ENCODE results near the gene TBXA2R.

Gene TBXA2R

DNA sequence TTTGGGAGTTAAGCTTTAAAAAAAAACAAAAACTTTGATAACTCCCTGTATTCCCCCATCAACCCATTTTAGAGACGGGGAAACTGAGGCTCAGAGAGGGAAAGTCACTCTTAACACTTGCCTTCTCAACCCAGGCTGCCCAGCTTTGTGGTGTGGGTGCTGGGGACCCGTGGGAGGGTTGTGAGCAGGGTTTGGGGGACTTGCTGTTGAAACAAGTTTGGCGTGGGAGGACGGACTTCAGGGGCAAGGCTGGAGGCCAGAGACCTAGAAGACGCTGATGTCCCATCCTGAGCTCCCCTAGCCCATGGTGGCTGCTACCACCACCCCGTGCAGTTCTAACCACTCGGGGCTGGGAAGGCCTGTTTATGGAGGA lies 20.7 kb upstream of the TBXA2R start:
- no peak overlapping the region for H3K27ac ChIP-seq (ENCODE audit: low read depth, low read length)
- H3K9ac ChIP-seq (ENCODE audit: low read depth, low read length) = no peak overlapping the region

GRCh38 chr19:3626473-3627350 lies 20.0 kb upstream of the TBXA2R start, which contains the start of gene CACTIN:
CACTIN (minus strand) TSS chr19:3626790; CDS start chr19:3626762, 28 bp downstream.
- H3K9ac ChIP-seq (ENCODE audit: low read depth, low read length) = peak within 1 kb of the TSS; percentile 93
- no peaks in the 10 kb centered on the region for H3K27me3 ChIP-seq (ENCODE audit: control insufficient read depth, insufficient read depth, low read length)
- no peaks in the 10 kb centered on the region for H3K4me1 ChIP-seq (ENCODE audit: control insufficient read depth, insufficient read depth, low read length)
- peak within 1 kb of the TSS; percentile 93 for H3K27ac ChIP-seq (ENCODE audit: low read depth, low read length)
- no peaks in the 10 kb centered on the region for H3K9me3 ChIP-seq (ENCODE audit: control insufficient read depth, insufficient read depth, low read length)
- H3K4me3 ChIP-seq (ENCODE audit: low read depth, low read length) = peak within 1 kb of the TSS; percentile 82
- peaks cover 21% of the 10 kb centered on the region for H3K36me3 ChIP-seq (ENCODE audit: control insufficient read depth, insufficient read depth, low read length)

More for the DNA sequence above, 20.7 kb upstream of the TBXA2R start:
- Histone ChIP-seq H3K4me1 (ENCODE audit: control insufficient read depth, insufficient read depth, low read length) (no peaks in the 10 kb centered on the region), H3K27me3 (ENCODE audit: control insufficient read depth, insufficient read depth, low read length) (no peaks in the 10 kb centered on the region), H3K4me3 (ENCODE audit: low read depth, low read length) (0 out of 2 replicates have a peak overlapping the region, but pooled peaks have one; percentile 23), H3K9me3 (ENCODE audit: control insufficient read depth, insufficient read depth, low read length) (no peaks in the 10 kb centered on the region), H3K36me3 (ENCODE audit: control insufficient read depth, insufficient read depth, low read length) (peaks cover 20% of the 10 kb centered on the region)

- no peaks in the 10 kb centered on the region for H3K9me3 ChIP-seq (ENCODE audit: control insufficient read depth, insufficient read depth, low read length)
- peak overlapping the region; percentile 93 for H3K9ac ChIP-seq (ENCODE audit: low read depth, low read length)
- no peaks in the 10 kb centered on the region for H3K27me3 ChIP-seq (ENCODE audit: control insufficient read depth, insufficient read depth, low read length)
- peak overlapping the region; percentile 82 for H3K4me3 ChIP-seq (ENCODE audit: low read depth, low read length)
- H3K27ac ChIP-seq (ENCODE audit: low read depth, low read length) = peak overlapping the region; percentile 93
- H3K4me1 ChIP-seq (ENCODE audit: control insufficient read depth, insufficient read depth, low read length) = no peaks in the 10 kb centered on the region
- H3K36me3 ChIP-seq (ENCODE audit: control insufficient read depth, insufficient read depth, low read length) = peaks cover 19% of the 10 kb centered on the region
Measured at GRCh38 chr19:3625996-3626472, 19.4 kb upstream of the TBXA2R start.

DNA sequence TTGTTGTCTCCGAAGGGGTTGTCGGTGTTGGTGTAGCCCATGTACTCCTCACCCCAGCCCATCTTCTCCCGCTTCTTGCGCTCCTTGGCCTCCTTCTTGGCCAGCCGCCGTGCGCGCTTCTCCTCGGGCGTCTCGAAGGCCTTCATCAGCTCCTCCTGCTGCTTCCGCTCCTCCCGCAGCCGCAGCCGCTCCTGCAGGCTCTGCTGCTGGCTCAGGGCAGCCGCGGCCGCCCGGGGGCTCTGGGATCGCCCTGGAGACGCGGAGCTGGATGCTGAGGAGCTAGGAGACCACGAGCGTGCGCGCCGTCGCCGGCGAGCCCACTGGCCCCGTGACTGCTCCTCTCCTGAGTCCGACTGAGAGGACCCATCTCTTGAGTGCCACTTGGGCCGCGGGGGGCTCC lies 17.0 kb upstream of the TBXA2R start:
- Histone ChIP-seq H3K27me3 (ENCODE audit: control insufficient read depth, insufficient read depth, low read length) (no peaks in the 10 kb centered on the region), H3K4me1 (ENCODE audit: control insufficient read depth, insufficient read depth, low read length) (no peaks in the 10 kb centered on the region), H3K36me3 (ENCODE audit: control insufficient read depth, insufficient read depth, low read length) (peaks cover 28% of the 10 kb centered on the region), H3K4me3 (ENCODE audit: low read depth, low read length) (no peak overlapping the region), H3K9me3 (ENCODE audit: control insufficient read depth, insufficient read depth, low read length) (no peaks in the 10 kb centered on the region), H3K27ac (ENCODE audit: low read depth, low read length) (no peak overlapping the region), H3K9ac (ENCODE audit: low read depth, low read length) (no peak overlapping the region)

- H3K4me1 ChIP-seq (ENCODE audit: control insufficient read depth, insufficient read depth, low read length) = no peaks in the 10 kb centered on the region
- peaks cover 29% of the 10 kb centered on the region for H3K36me3 ChIP-seq (ENCODE audit: control insufficient read depth, insufficient read depth, low read length)
- H3K4me3 ChIP-seq (ENCODE audit: low read depth, low read length) = no peak overlapping the region
- no peaks in the 10 kb centered on the region for H3K27me3 ChIP-seq (ENCODE audit: control insufficient read depth, insufficient read depth, low read length)
- no peaks in the 10 kb centered on the region for H3K9me3 ChIP-seq (ENCODE audit: control insufficient read depth, insufficient read depth, low read length)
- no peak overlapping the region for H3K9ac ChIP-seq (ENCODE audit: low read depth, low read length)
- H3K27ac ChIP-seq (ENCODE audit: low read depth, low read length) = no peak overlapping the region
Measured at GRCh38 chr19:3622224-3622623, 15.5 kb upstream of the TBXA2R start.

- Histone ChIP-seq H3K27me3 (ENCODE audit: control insufficient read depth, insufficient read depth, low read length) (no peaks in the 10 kb centered on the region), H3K36me3 (ENCODE audit: control insufficient read depth, insufficient read depth, low read length) (peaks cover 35% of the 10 kb centered on the region), H3K9me3 (ENCODE audit: control insufficient read depth, insufficient read depth, low read length) (no peaks in the 10 kb centered on the region), H3K27ac (ENCODE audit: low read depth, low read length) (no peak overlapping the region), H3K4me3 (ENCODE audit: low read depth, low read length) (no peak overlapping the region), H3K4me1 (ENCODE audit: control insufficient read depth, insufficient read depth, low read length) (no peaks in the 10 kb centered on the region), H3K9ac (ENCODE audit: low read depth, low read length) (no peak overlapping the region)
Measured at GRCh38 chr19:3621689-3622088, 15.0 kb upstream of the TBXA2R start.

- no peak overlapping the region for H3K9ac ChIP-seq (ENCODE audit: low read depth, low read length)
Measured at GRCh38 chr19:3620817-3621547, 14.3 kb upstream of the TBXA2R start.

DNA sequence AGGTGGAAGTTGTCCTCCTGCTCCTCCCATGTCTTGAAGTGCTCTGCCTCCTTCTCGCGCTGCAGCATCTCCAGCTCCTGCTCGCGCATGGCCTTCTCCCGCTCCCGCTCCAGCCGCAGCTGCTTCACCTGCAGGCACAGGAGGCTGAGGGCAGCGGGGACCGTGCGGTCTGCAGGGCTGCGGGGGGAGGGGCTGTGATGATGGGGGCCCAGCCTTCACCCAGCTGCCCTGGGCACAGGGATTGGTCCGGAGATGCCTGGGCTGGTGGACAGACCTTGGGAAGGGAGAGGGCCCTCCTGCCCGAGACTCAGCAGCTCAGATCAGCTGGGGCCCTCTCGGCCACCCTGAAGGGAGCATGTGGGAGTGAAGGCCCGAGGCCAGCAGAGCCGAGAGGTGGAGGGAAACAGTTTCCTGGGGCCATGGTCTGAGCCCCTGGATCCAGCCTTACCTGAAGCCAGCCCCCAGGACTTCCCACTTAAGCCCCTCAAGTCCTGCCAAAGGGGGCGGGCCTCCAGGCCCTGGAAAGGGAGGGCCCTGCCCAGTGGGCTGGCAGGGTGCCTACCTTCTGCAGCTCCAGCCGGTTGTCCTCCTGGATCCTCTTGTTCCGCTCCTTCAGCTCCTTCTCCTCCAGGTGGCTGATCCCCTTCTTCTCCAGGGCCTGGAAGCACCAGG lies 13.6 kb upstream of the TBXA2R start:
- Histone ChIP-seq H3K9me3 (ENCODE audit: control insufficient read depth, insufficient read depth, low read length) (no peaks in the 10 kb centered on the region), H3K36me3 (ENCODE audit: control insufficient read depth, insufficient read depth, low read length) (peaks cover 40% of the 10 kb centered on the region), H3K4me3 (ENCODE audit: low read depth, low read length) (no peak overlapping the region), H3K27ac (ENCODE audit: low read depth, low read length) (no peak overlapping the region), H3K27me3 (ENCODE audit: control insufficient read depth, insufficient read depth, low read length) (no peaks in the 10 kb centered on the region), H3K4me1 (ENCODE audit: control insufficient read depth, insufficient read depth, low read length) (no peaks in the 10 kb centered on the region), H3K9ac (ENCODE audit: low read depth, low read length) (no peak overlapping the region)

More at GRCh38 chr19:3620817-3621547, 14.3 kb upstream of the TBXA2R start:
- no peak overlapping the region for H3K27ac ChIP-seq (ENCODE audit: low read depth, low read length)
- H3K4me1 ChIP-seq (ENCODE audit: control insufficient read depth, insufficient read depth, low read length) = no peaks in the 10 kb centered on the region
- no peaks in the 10 kb centered on the region for H3K9me3 ChIP-seq (ENCODE audit: control insufficient read depth, insufficient read depth, low read length)
- peaks cover 37% of the 10 kb centered on the region for H3K36me3 ChIP-seq (ENCODE audit: control insufficient read depth, insufficient read depth, low read length)
- no peaks in the 10 kb centered on the region for H3K27me3 ChIP-seq (ENCODE audit: control insufficient read depth, insufficient read depth, low read length)
- H3K4me3 ChIP-seq (ENCODE audit: low read depth, low read length) = no peak overlapping the region

DNA sequence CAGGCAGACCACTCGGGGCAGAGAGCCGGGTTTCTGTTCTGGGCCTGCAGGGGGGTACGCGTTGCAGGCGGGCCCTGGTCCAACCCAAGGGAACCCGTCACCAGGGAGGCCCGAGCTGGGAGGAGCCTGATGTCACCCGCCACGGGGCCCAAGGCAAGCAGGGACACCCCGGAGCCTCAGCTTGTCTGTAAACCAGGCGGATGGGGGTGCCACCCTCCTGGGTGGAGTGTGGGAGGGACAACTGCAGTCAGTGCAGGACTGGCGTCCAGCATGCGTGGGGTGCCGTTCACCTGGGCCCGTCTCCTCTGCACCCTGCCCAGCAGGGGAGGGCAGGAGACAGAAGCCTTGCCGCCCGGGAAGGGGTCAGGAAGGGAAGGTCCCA lies 12.9 kb upstream of the TBXA2R start:
- H3K36me3 ChIP-seq (ENCODE audit: control insufficient read depth, insufficient read depth, low read length) = peaks cover 40% of the 10 kb centered on the region
- no peaks in the 10 kb centered on the region for H3K27me3 ChIP-seq (ENCODE audit: control insufficient read depth, insufficient read depth, low read length)
- no peak overlapping the region for H3K4me3 ChIP-seq (ENCODE audit: low read depth, low read length)
- no peak overlapping the region for H3K9ac ChIP-seq (ENCODE audit: low read depth, low read length)
- no peak overlapping the region for H3K27ac ChIP-seq (ENCODE audit: low read depth, low read length)
- no peaks in the 10 kb centered on the region for H3K4me1 ChIP-seq (ENCODE audit: control insufficient read depth, insufficient read depth, low read length)
- H3K9me3 ChIP-seq (ENCODE audit: control insufficient read depth, insufficient read depth, low read length) = no peaks in the 10 kb centered on the region

DNA sequence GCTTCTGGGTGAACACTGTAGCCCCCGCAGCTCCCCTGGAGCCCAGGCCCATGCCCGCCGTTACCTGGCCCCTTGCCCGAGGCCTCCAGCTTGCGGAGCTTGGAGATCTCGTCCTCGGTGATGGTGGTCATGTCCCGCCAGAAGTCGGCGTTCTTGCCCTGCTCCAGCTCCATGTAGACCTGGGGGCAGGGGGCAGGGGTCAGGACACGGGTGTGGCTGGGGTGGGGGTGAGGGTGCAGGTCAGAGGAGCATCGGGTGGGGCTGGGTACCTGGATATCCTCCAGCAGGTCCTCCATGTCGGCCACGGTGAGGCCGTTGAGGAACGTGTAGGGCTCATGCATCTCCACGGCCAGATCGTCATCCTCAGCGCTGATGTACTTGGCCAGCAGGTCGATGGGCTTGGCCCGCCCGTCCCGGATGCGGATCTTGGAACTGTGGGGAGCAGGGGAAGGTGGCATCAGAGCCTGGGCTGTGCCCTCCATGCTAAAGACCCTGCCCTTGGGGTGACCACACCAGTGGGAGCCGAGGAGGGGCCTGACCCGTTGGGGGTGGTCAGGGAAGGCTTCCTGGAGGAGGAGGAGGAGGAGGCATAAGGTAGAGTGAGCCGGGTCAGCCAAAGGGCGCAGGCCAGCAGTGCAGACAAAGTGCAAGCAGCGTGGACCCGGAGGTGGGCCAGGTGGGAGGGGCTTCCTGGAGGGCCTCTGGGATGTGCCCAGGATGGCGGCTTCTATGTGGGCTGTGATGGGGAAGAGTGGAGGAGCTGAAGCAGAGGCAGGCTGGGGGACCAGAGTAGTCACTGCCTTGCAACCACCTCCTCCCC lies 12.3 kb upstream of the TBXA2R start:
- Histone ChIP-seq H3K9ac (ENCODE audit: low read depth, low read length) (no peak overlapping the region), H3K9me3 (ENCODE audit: control insufficient read depth, insufficient read depth, low read length) (no peaks in the 10 kb centered on the region), H3K4me3 (ENCODE audit: low read depth, low read length) (no peak overlapping the region), H3K36me3 (ENCODE audit: control insufficient read depth, insufficient read depth, low read length) (peaks cover 40% of the 10 kb centered on the region), H3K4me1 (ENCODE audit: control insufficient read depth, insufficient read depth, low read length) (no peaks in the 10 kb centered on the region), H3K27me3 (ENCODE audit: control insufficient read depth, insufficient read depth, low read length) (no peaks in the 10 kb centered on the region), H3K27ac (ENCODE audit: low read depth, low read length) (no peak overlapping the region)

Data from HUES48 (cell line).